Heart left ventricle (tissue), 16 donors: ENCODE data around the gene TRIM24. TPM values are rescaled to one million over a fixed set of nuclear protein-coding genes. Genes with fewer than 3 reads are reported as not detected.
"Not testable (repeated sequence)": the region's sequence is repeated elsewhere in the genome, so short reads cannot be mapped to it uniquely, and the experiment has no call there.

ENCODE experiments used
- ATAC-seq, 4 donors: fragments of 200-7000 bp; cut with Tn5 transposase; one replicate each; pipeline ENCODE4 v1.9.1; 2020 to 2022; ENCODE audit warnings: moderate library complexity in 4 of 4, mild to moderate bottlenecking in 3 of 4, moderate number of reproducible peaks in 1 of 4
- DNase-seq, 5 donors: peaks; one replicate each; pipeline ENCODE4 v3.0.0-alpha.2; 2020
- H3K27ac ChIP-seq, 12 donors: fragments of 200-600 bp; sonication (generic) in 4 of 12; one replicate each; pipeline versions ENCODE4 v1.5.0 to v1.8.0; 2016 to 2022; ENCODE audit warnings: mild to moderate bottlenecking in 2 of 12
- H3K27me3 ChIP-seq, 9 donors: fragments of 200-600 bp; sonication (generic) in 2 of 9; one replicate each; pipeline versions ENCODE4 v1.5.1 to v1.8.0; 2016 to 2022; ENCODE audit warnings: mild to moderate bottlenecking in 3 of 9
- H3K36me3 ChIP-seq, 9 donors: fragments of 200-600 bp; sonication (generic) in 2 of 9; one replicate each; pipeline versions ENCODE4 v1.5.0 to v1.8.0; 2018 to 2022; ENCODE audit warnings: mild to moderate bottlenecking in 2 of 9
- H3K4me1 ChIP-seq, 12 donors: fragments of 200-600 bp; sonication (generic) in 4 of 12; one replicate each; pipeline versions ENCODE4 v1.5.0 to v1.8.0; 2016 to 2022; ENCODE audit warnings: mild to moderate bottlenecking in 3 of 12
- H3K4me3 ChIP-seq, 12 donors: fragments of 200-600 bp; sonication (generic) in 4 of 12; one replicate each; pipeline versions ENCODE4 v1.5.0 to v1.8.0; 2017 to 2022; ENCODE audit warnings: mild to moderate bottlenecking in 9 of 12, moderate library complexity in 4 of 12
- H3K9me3 ChIP-seq, 12 donors: fragments of 200-600 bp; sonication (generic) in 4 of 12; one replicate each; pipeline versions ENCODE4 v1.5.0 to v1.8.0; 2016 to 2022; ENCODE audit warnings: mild to moderate bottlenecking in 1 of 12
- POLR2A ChIP-seq, 2 donors: fragments of 450-650 bp; IDR thresholded peaks; one replicate each; pipeline ENCODE4 v1.6.1; 2017; ENCODE audit warnings: antibody characterized with exemption in 2 of 2, mild to moderate bottlenecking in 2 of 2, moderate library complexity in 2 of 2
- WGBS, 4 donors: extraction: QIAGEN DNeasy Blood & Tissue Kit in 2 of 4; methylation state at CpG; one replicate each; pipeline versions ENCODE4 v1.1.5 to v1.1.7; 2013 to 2018; 5-methylcytosine and 5-hydroxymethylcytosine counted together
- intact Hi-C, 10 donors: fragments of 100-400 bp; cut with DNase I; formaldehyde crosslinking; loops; one replicate each; pipeline versions ENCODE4 v1.11.1 to v1.14.2; 2022
- polyA plus RNA-seq, 2 donors: library from polyadenylated mRNA; stranded (reverse); fragments of 200-250 nt; gene quantifications; one replicate each; pipeline ENCODE4 v1.2.3, GENCODE V29; 2013
- total RNA-seq, 9 donors: library from RNA; depleted of rRNA in 2 of 9; stranded (reverse); fragments of >200 nt in 2 of 9; fragmentation: NEBNext Ultra II Directional in 3 of 9; extraction: Animal tissue kit (Norgen Biotek cat#: 25700) in 3 of 9; gene quantifications; one replicate each; pipeline versions ENCODE4 v1.1.0 to v1.2.4, GENCODE V29; 2016 to 2023
- TF ChIP-seq, protein P1 (sequence below), 12 donors: fragments of 200-600 bp; sonication (generic) in 4 of 12; IDR thresholded peaks; one replicate each; pipeline versions ENCODE4 v1.5.0 to v1.8.0; 2018 to 2022; ENCODE audit warnings: antibody characterized with exemption in 12 of 12, mild to moderate bottlenecking in 5 of 12
- donor health status: ischemic (EF 13 %, LVEDD 7.1; RV severe dilation, severe dysfunction).
- donor health status: healthy with polysubstance abuse.
- donor health status: DM: no; HTN: yes; CAD: no.
- donor health status: DM: no; HTN: no; CAD: no.
- donor health status: ischemic (EF 25% LVEDD 6.9; RV normal size, moderate dysfunction).
- donor health status: ischemic (EF 25% LVEDD 5.7; RV mildly dilated, moderate dysfunction).
- donor health status: healthy.
- donor health status: DM: yes; HTN: yes; CAD: no.
- donor health status: ischemic (EF 35%, LVEDD 5.7; RV mildly dilated, moderate dysfunction).
- donor health status: nonischemic (EF 11% LVEDD 7.7; RV severe dilation, severe dysfunction).
- donor health status: DM: yes; HTN: yes; CAD: no.
- donor health status: PGD.
- donor health status: ischemic (EF 29% LVEDD 5.4; RV normal size, mild dysfunction).
- donor health status: nonischemic (EF 23%, LVEDD 6.1; RV moderate dilation, normal function).

Gene TRIM24
- total and polyA plus RNA-seq, 11 donors = 9.0 to 27.2 (median 16.8) TPM

DNA sequence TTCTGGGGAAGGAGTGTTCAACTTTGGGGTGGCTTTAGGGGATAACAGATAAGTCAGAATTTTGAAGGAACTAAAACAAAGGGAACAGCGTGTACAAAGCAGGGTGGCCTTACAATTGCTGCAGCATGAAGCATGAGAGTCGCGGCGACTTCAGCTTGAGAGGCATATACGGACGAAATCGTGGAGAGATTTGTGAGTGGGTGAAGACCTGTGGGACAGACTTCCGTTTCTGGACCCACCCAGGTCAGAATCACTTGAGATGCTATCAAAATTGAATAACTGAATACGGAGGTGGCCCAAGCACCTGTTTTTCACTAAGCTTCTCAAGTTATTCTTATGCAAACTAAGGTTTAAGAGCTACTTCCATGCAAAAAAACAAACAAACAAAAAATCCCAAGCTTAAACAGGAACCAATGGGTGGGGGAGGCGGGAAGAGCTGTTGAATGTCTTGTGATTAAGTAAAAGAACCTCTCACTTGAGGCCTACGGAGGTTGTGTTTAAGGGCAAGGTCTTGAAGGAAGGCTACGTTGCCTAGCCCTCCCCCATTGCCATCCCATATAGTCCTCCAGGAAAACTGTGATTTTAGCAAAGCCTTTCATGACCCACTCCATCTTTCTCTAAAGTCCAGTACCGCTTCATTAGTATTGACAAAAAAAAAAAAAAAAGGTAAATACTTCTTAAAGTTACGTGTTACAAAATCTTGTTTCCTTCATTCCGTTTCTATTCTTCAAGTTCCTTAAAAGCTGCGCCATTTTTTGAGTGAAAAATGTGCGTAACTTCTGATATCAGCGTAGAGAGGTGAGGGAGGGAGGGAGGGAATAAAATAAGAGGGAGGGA, 1.3 kb upstream of the TRIM24 start:
- TF ChIP-seq, protein P1, sequence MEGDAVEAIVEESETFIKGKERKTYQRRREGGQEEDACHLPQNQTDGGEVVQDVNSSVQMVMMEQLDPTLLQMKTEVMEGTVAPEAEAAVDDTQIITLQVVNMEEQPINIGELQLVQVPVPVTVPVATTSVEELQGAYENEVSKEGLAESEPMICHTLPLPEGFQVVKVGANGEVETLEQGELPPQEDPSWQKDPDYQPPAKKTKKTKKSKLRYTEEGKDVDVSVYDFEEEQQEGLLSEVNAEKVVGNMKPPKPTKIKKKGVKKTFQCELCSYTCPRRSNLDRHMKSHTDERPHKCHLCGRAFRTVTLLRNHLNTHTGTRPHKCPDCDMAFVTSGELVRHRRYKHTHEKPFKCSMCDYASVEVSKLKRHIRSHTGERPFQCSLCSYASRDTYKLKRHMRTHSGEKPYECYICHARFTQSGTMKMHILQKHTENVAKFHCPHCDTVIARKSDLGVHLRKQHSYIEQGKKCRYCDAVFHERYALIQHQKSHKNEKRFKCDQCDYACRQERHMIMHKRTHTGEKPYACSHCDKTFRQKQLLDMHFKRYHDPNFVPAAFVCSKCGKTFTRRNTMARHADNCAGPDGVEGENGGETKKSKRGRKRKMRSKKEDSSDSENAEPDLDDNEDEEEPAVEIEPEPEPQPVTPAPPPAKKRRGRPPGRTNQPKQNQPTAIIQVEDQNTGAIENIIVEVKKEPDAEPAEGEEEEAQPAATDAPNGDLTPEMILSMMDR (IDR thresholded peaks at IDR 0.05) = no peak
- TF ChIP-seq POLR2A (IDR thresholded peaks at IDR 0.05) = no peak
- no peak for ATAC-seq
- DNase-seq = no peak
- intact Hi-C loops = no loop called here
- Histone ChIP-seq H3K9me3 (no peaks in the 10 kb centered on the region), H3K4me3 (peak overlapping the region in 3 of 12 donors; percentile 43 to 90 (median 72)), H3K36me3 (no peaks in the 10 kb centered on the region), H3K27me3 (no peaks in the 10 kb centered on the region), H3K27ac (peak overlapping the region in 1 of 12 donors; percentile 57), H3K4me1 (peaks cover 0 to 14% (median 7%) of the 10 kb centered on the region in 12 donors)
- 79 to 83% (median 79%) methylated on average over 18 of the region's 18 CpGs for WGBS, 4 donors

- DNase-seq (no peak), ATAC-seq (peak; percentile 97 to 98 (median 98))
- WGBS, 4 donors = 2% methylated on average over 30 to 31 of the region's 31 CpGs
- H3K9me3 ChIP-seq = no peaks in the 10 kb centered on the region
- H3K4me1 ChIP-seq = peaks cover 0 to 14% (median 7%) of the 10 kb centered on the region in 12 donors
- H3K27me3 ChIP-seq = no peaks in the 10 kb centered on the region
- TF ChIP-seq, protein P1 (IDR thresholded peaks at IDR 0.05) = peak in 6 of 12 donors; percentile 17 to 51 (median 23)
- TF ChIP-seq POLR2A (IDR thresholded peaks at IDR 0.05) = no peak
- no peaks in the 10 kb centered on the region for H3K36me3 ChIP-seq
- H3K4me3 ChIP-seq = peak overlapping the region in 11 of 12 donors; percentile 72 to 98 (median 88)
- H3K27ac ChIP-seq = peak overlapping the region in 7 of 12 donors; percentile 41 to 98 (median 94)
- intact Hi-C loops = loop anchor here in 4 of 10 donors (5.0 to 10.0 kb wide), 6 partner anchors 55 to 457 kb away; partner anchors contain the start of gene CREB3L2 (in 1 of the 4)
Measured at GRCh38 chr7:138459413-138460175, 465 bp upstream of the TRIM24 start.

DNA sequence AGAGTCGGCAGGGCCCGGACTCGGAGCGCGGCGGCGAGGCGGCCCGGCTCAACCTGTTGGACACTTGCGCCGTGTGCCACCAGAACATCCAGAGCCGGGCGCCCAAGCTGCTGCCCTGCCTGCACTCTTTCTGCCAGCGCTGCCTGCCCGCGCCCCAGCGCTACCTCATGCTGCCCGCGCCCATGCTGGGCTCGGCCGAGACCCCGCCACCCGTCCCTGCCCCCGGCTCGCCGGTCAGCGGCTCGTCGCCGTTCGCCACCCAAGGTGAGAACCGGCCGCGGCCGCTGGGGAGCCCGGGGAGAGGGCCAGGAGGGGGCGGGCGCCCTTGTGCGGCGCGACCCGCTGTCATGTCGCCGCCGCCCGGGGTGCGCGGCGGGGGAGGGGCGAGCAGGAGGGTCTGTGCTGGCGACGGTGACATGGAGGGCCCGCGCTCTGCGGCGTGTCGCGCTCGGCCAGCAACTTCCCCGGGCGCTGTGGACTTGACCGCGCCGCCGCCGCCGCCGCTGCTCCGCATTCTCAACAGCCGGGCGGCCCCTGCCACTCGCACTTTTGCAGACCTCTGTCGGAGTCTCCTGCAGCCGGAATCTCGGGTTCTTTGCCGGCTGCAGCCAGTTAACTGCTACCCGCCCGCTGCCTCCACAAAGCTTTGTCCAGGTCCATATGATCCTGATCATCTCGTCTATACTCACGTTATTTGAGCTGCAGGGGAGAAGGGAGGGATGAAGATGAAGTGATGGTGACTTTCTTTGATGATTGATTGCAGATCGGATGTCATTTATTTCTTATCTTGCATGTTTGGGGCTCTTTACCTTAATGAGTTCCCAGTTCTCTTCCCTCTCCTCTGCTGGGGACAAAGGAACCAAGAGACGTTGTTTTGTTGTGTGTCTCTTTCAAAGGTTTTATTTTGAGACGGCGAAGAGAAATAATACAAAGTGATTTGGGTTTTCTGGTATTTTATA, 869 bp downstream of the TRIM24 start:
- TF ChIP-seq POLR2A (IDR thresholded peaks at IDR 0.05) = no peak
- TF ChIP-seq, protein P1 (IDR thresholded peaks at IDR 0.05) = peak in 3 of 12 donors; percentile 8 to 27 (median 12)
- intact Hi-C loops = loop anchor here in 4 of 10 donors (5.0 to 10.0 kb wide), 6 partner anchors 54 to 459 kb away; partner anchors contain the start of gene CREB3L2 (in 1 of the 4)
- Histone ChIP-seq H3K36me3 (no peaks in the 10 kb centered on the region), H3K9me3 (no peaks in the 10 kb centered on the region), H3K4me3 (peak overlapping the region; percentile 72 to 98 (median 89)), H3K27me3 (no peaks in the 10 kb centered on the region), H3K27ac (peak overlapping the region; percentile 92 to 98 (median 95)), H3K4me1 (peaks cover 0 to 27% (median 11%) of the 10 kb centered on the region in 12 donors)
- peak in 2 of 4 donors; percentile 29 to 53 for ATAC-seq
- WGBS, 4 donors = 0% methylated on average over 26 to 84 of the region's 84 CpGs
- DNase-seq = peak; percentile 46 to 80 (median 63)

DNA sequence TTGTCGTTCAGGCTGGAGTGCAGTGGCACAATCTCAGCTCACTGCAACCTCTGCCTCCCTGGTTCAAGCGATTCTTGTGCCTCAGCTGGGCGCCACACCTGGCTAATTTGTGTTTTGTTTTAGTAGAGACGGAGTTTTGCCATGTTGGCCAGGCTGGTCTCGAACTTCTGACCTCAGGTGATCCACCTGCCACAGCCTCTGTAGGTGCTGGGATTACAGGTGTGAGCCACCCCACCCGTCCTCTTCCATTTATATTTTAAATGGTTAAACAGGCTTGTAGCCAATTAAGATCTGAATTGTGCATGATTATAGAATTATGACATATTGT, 3.2 kb downstream of the TRIM24 start:
- intact Hi-C loops = loop anchor here in 4 of 10 donors (5.0 to 10.0 kb wide), 6 partner anchors 52 to 461 kb away; partner anchors contain the start of gene CREB3L2 (in 1 of the 4)
- H3K4me1 ChIP-seq = peaks cover 0 to 32% (median 14%) of the 10 kb centered on the region in 12 donors
- H3K9me3 ChIP-seq, H3K27ac ChIP-seq, DNase-seq, ATAC-seq, H3K4me3 ChIP-seq, H3K36me3 ChIP-seq, H3K27me3 ChIP-seq: not testable (repeated sequence)
- WGBS, 4 donors = 97 to 100% (median 98%) methylated on average over 6 of the region's 6 CpGs
